Measurements from ENCODE around the gene COL4A6.

Gene COL4A6

GRCh38 chrX:108148524-108148923, 289.7 kb downstream of the COL4A6 start:
- Histone ChIP-seq H3K4me2 (ENCODE audit: low read length) (no peak overlapping the region), H3K27ac (no peak overlapping the region), H3K4me1 (no peaks in the 10 kb centered on the region), H2AFZ (no peak overlapping the region), H3K36me3 (ENCODE audit: control insufficient read depth, insufficient read depth, low read length) (no peaks in the 10 kb centered on the region), H3K79me2 (no peaks in the 10 kb centered on the region), H3K4me3 (ENCODE audit: low read depth, low read length) (no peak overlapping the region), H3K9ac (no peak overlapping the region), H3K27me3 (ENCODE audit: control insufficient read depth, insufficient read depth, low read length) (no peaks in the 10 kb centered on the region), H3K9me3 (ENCODE audit: control insufficient read depth, low read length) (no peaks in the 10 kb centered on the region)
- no peak for TF ChIP-seq CTCF (IDR thresholded peaks at IDR 0.05)

GRCh38 chrX:108138814-108139702, 299.2 kb downstream of the COL4A6 start:
- Histone ChIP-seq H3K4me2 (ENCODE audit: low read length) (no peak overlapping the region), H3K9me3 (ENCODE audit: control insufficient read depth, low read length) (no peaks in the 10 kb centered on the region), H3K36me3 (ENCODE audit: control insufficient read depth, insufficient read depth, low read length) (no peaks in the 10 kb centered on the region), H3K27ac (no peak overlapping the region), H3K79me2 (no peaks in the 10 kb centered on the region), H3K27me3 (ENCODE audit: control insufficient read depth, insufficient read depth, low read length) (no peaks in the 10 kb centered on the region), H2AFZ (no peak overlapping the region), H3K4me3 (ENCODE audit: low read depth, low read length) (no peak overlapping the region), H3K9ac (no peak overlapping the region), H3K4me1 (no peaks in the 10 kb centered on the region)
- TF ChIP-seq CTCF (IDR thresholded peaks at IDR 0.05) = no peak

- no peak overlapping the region for H3K9ac ChIP-seq
- TF ChIP-seq CTCF (IDR thresholded peaks at IDR 0.05) = no peak
- no peaks in the 10 kb centered on the region for H3K36me3 ChIP-seq (ENCODE audit: control insufficient read depth, insufficient read depth, low read length)
Measured at GRCh38 chrX:108134724-108135123, 303.5 kb downstream of the COL4A6 start.

GRCh38 chrX:108132876-108133275, 305.3 kb downstream of the COL4A6 start:
- TF ChIP-seq CTCF (IDR thresholded peaks at IDR 0.05) = no peak
- Histone ChIP-seq H3K36me3 (ENCODE audit: control insufficient read depth, insufficient read depth, low read length) (no peaks in the 10 kb centered on the region), H2AFZ (no peak overlapping the region), H3K9ac (no peak overlapping the region), H3K27me3 (ENCODE audit: control insufficient read depth, insufficient read depth, low read length) (no peaks in the 10 kb centered on the region), H3K27ac (no peak overlapping the region), H3K79me2 (no peaks in the 10 kb centered on the region), H3K4me1 (no peaks in the 10 kb centered on the region), H3K9me3 (ENCODE audit: control insufficient read depth, low read length) (no peaks in the 10 kb centered on the region), H3K4me2 (ENCODE audit: low read length) (no peak overlapping the region), H3K4me3 (ENCODE audit: low read depth, low read length) (no peak overlapping the region)

More at GRCh38 chrX:108134724-108135123, 303.5 kb downstream of the COL4A6 start:
- Histone ChIP-seq H3K4me1 (no peaks in the 10 kb centered on the region), H3K9me3 (ENCODE audit: control insufficient read depth, low read length) (no peaks in the 10 kb centered on the region), H3K4me3 (ENCODE audit: low read depth, low read length) (no peak overlapping the region), H3K27ac (no peak overlapping the region), H2AFZ (no peak overlapping the region), H3K79me2 (no peaks in the 10 kb centered on the region), H3K4me2 (ENCODE audit: low read length) (no peak overlapping the region), H3K27me3 (ENCODE audit: control insufficient read depth, insufficient read depth, low read length) (no peaks in the 10 kb centered on the region)

GRCh38 chrX:108132034-108132433, 306.2 kb downstream of the COL4A6 start:
- Histone ChIP-seq H3K4me2 (ENCODE audit: low read length) (no peak overlapping the region), H3K27me3 (ENCODE audit: control insufficient read depth, insufficient read depth, low read length) (no peaks in the 10 kb centered on the region), H3K9me3 (ENCODE audit: control insufficient read depth, low read length) (no peaks in the 10 kb centered on the region), H3K79me2 (no peaks in the 10 kb centered on the region), H2AFZ (no peak overlapping the region), H3K4me1 (no peaks in the 10 kb centered on the region), H3K36me3 (ENCODE audit: control insufficient read depth, insufficient read depth, low read length) (no peaks in the 10 kb centered on the region), H3K4me3 (ENCODE audit: low read depth, low read length) (no peak overlapping the region), H3K27ac (no peak overlapping the region), H3K9ac (no peak overlapping the region)
- no peak for TF ChIP-seq CTCF (IDR thresholded peaks at IDR 0.05)
